RWPE2 (cell line): Measurements from ENCODE around the gene CPNE8.

Experiments
- ATAC-seq: fragments of 200-7000 bp; cut with Tn5 transposase; 3 replicates; pipeline ENCODE4 v1.9.1; 2021; ENCODE audit warnings: low read depth
- DNase-seq: peaks from one replicate; pipeline ENCODE4 v3.0.0-alpha.2; 2020; ENCODE audit warnings: low spot score
- H3K27ac ChIP-seq: fragments of 450-650 bp; 2 replicates; pipeline ENCODE4 v1.5.1; 2017; ENCODE audit warnings: mild to moderate bottlenecking; ENCODE audit not compliant: poor library complexity, severe bottlenecking
- H3K27me3 ChIP-seq: fragments of 250-450 bp; sonication (Bioruptor Pico); 2 replicates; pipeline ENCODE4 v1.5.1; 2021; ENCODE audit warnings: mild to moderate bottlenecking, moderate library complexity; ENCODE audit not compliant: insufficient read depth, poor library complexity, severe bottlenecking
- H3K36me3 ChIP-seq: fragments of 250-450 bp; sonication (Bioruptor Pico); 2 replicates; pipeline ENCODE4 v1.5.1; 2020; ENCODE audit warnings: low read depth, mild to moderate bottlenecking, moderate library complexity
- H3K4me1 ChIP-seq: fragments of 250-450 bp; sonication (Bioruptor Pico); 2 replicates; pipeline ENCODE4 v1.5.1; 2021; ENCODE audit warnings: mild to moderate bottlenecking, moderate library complexity; ENCODE audit not compliant: insufficient read depth, poor library complexity, severe bottlenecking
- H3K4me3 ChIP-seq: fragments of 250-450 bp; sonication (Bioruptor Pico); 2 replicates; pipeline ENCODE4 v1.5.1; 2021; ENCODE audit warnings: mild to moderate bottlenecking, moderate library complexity; ENCODE audit not compliant: severe bottlenecking
- H3K9me3 ChIP-seq: fragments of 250-450 bp; sonication (Bioruptor Pico); 2 replicates; pipeline ENCODE4 v1.5.1; 2021; ENCODE audit warnings: mild to moderate bottlenecking, moderate library complexity; ENCODE audit not compliant: severe bottlenecking
- CTCF ChIP-seq: fragments of 450-650 bp; IDR thresholded peaks from one replicate; pipeline ENCODE4 v1.5.1; 2017; ENCODE audit warnings: mild to moderate bottlenecking, moderate library complexity; ENCODE audit not compliant: poor library complexity, severe bottlenecking

The CPNE8 gene

GRCh38 chr12:38707648-38708047, 197.7 kb downstream of the CPNE8 start:
- Histone ChIP-seq H3K4me3 (no peak overlapping the region), H3K9me3 (no peaks in the 10 kb centered on the region), H3K27ac (no peak overlapping the region), H3K27me3 (no peaks in the 10 kb centered on the region), H3K4me1 (no peaks in the 10 kb centered on the region), H3K36me3 (no peaks in the 10 kb centered on the region)
- ATAC-seq = no peak
- DNase-seq = no peak
- no peak for TF ChIP-seq CTCF

- no peaks in the 10 kb centered on the region for H3K4me1 ChIP-seq
- H3K27ac ChIP-seq = no peak overlapping the region
- H3K27me3 ChIP-seq = no peaks in the 10 kb centered on the region
- ATAC-seq (no peak), DNase-seq (no peak)
- no peaks in the 10 kb centered on the region for H3K36me3 ChIP-seq
- H3K9me3 ChIP-seq = no peaks in the 10 kb centered on the region
- H3K4me3 ChIP-seq = no peak overlapping the region
- no peak for TF ChIP-seq CTCF
These were observed 208.1 kb downstream of the CPNE8 start for GRCh38 chr12:38697289-38697688.

DNA sequence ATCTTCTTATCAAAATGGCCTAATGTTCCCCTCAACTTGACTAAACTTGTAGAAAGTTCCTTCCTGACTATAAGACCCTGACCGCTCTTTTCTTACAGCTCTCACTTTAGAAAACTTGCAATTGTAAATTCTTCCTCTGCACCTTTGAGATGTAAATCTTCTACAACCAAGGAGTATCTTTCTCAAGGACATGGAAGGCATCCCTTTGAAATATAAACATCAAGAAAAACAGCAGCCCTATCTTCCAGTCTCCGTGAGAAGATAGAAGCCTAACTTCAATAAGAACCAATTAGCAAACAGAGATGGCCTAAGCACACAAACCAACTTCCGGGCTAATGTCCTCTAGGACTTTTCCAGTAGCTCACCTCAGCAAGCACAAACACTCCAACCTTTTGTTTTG, 210.3 kb downstream of the CPNE8 start:
- Histone ChIP-seq H3K9me3 (no peaks in the 10 kb centered on the region), H3K27me3 (no peaks in the 10 kb centered on the region), H3K36me3 (no peaks in the 10 kb centered on the region), H3K4me3 (no peak overlapping the region), H3K4me1 (no peaks in the 10 kb centered on the region), H3K27ac (no peak overlapping the region)
- no peak for ATAC-seq
- no peak for TF ChIP-seq CTCF
- no peak for DNase-seq

- DNase-seq = no peak
- no peak for TF ChIP-seq CTCF
- Histone ChIP-seq H3K27ac (no peak overlapping the region), H3K36me3 (no peaks in the 10 kb centered on the region), H3K4me1 (peaks cover 5% of the 10 kb centered on the region), H3K9me3 (no peaks in the 10 kb centered on the region), H3K27me3 (no peaks in the 10 kb centered on the region), H3K4me3 (no peak overlapping the region)
- no peak for ATAC-seq
These were observed 214.2 kb downstream of the CPNE8 start for GRCh38 chr12:38691164-38691563.

DNA sequence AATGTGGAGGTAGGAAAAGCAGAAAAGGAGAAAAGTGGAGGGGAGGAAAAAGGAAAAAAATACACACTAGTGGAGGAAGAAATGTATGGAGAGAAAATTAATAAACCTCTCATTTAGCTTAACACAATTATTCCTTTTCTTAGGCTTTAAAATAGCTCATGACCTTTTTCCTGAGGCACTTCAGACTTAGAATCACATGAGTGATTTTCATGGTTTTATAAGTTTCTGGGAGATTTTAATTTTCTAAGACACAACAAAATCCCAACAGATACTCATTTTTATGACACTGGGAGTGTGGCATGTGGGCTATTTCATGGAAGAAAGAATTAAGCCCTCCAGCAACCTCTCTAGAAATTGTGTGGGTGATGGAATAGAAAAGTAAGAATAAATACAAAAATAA, 214.7 kb downstream of the CPNE8 start:
- TF ChIP-seq CTCF = no peak
- Histone ChIP-seq H3K27ac (no peak overlapping the region), H3K4me1 (peaks cover 5% of the 10 kb centered on the region), H3K4me3 (no peak overlapping the region), H3K9me3 (no peaks in the 10 kb centered on the region), H3K27me3 (no peaks in the 10 kb centered on the region), H3K36me3 (no peaks in the 10 kb centered on the region)
- DNase-seq (no peak), ATAC-seq (no peak)
